ENCODE data around the gene CHST15. TPM values are rescaled to one million over a fixed set of nuclear protein-coding genes. Genes with fewer than 3 reads are reported as not detected.

Gene CHST15
- polyA plus RNA-seq, 1 donor from 2014 or later = 0.79 TPM

DNA sequence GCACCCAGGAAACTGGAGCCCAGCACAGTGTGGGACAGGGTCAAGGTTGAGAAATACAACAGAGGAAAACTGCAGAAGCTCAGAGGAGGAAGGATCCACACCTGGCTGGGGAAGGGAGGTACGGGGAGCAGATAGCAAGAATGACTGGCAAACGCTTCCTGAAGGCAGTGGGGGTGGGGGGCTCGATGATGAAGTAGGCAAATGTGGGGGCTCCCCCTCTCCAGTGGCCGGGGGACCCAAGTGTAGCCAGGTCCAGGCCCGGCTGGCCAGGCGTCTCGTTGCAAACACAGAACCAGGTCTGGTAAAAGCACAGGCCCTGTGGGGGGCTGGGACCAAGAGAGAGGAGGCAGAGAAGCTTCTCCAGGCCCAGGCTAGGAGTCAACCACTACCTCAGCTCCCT lies 7.7 kb downstream of the CHST15 start:
- no peaks in the 10 kb centered on the region for H3F3A ChIP-seq (ENCODE audit: insufficient read depth, low read length, poor library complexity, severe bottlenecking)
- no peak overlapping the region for H2AFZ ChIP-seq (ENCODE audit: low read depth, low read length)
- H3K9ac ChIP-seq (ENCODE audit: low read length) = no peak overlapping the region
- H3K4me3 ChIP-seq (ENCODE audit: low read length) = no peak overlapping the region
- no peaks in the 10 kb centered on the region for H4K20me1 ChIP-seq (ENCODE audit: insufficient read depth)
- H3K36me3 ChIP-seq (ENCODE audit: insufficient read depth, low read length) = no peaks in the 10 kb centered on the region
- no peak overlapping the region for H3K27ac ChIP-seq (ENCODE audit: low read length)
- H3K79me2 ChIP-seq (replicated peaks; ENCODE audit: insufficient read depth, low read length) = no peaks in the 10 kb centered on the region
- H3K27me3 ChIP-seq (ENCODE audit: insufficient read depth, low read depth, low read length) = peaks cover 11% of the 10 kb centered on the region
- H3K4me2 ChIP-seq (ENCODE audit: low read length) = no peak overlapping the region
- H3K9me3 ChIP-seq (ENCODE audit: low read length) = no peaks in the 10 kb centered on the region
- TF ChIP-seq EP300 (conservative IDR thresholded peaks at IDR 0.05; ENCODE audit: poor library complexity, severe bottlenecking) (no peak), EZH2 (IDR thresholded peaks at IDR 0.05; ENCODE audit: borderline replicate concordance, insufficient read depth, low read length, poor library complexity, severe bottlenecking) (no peak), MXI1 (conservative IDR thresholded peaks at IDR 0.05; ENCODE audit: poor library complexity, severe bottlenecking) (no peak), RAD21 (conservative IDR thresholded peaks at IDR 0.05) (no peak), POLR2AphosphoS5 (IDR thresholded peaks at IDR 0.05) (no peak), SMC3 (conservative IDR thresholded peaks at IDR 0.05; ENCODE audit: poor library complexity) (no peak), TAF1 (IDR thresholded peaks at IDR 0.05; ENCODE audit: low read depth) (no peak)
- TF ChIP-seq, protein P1, sequence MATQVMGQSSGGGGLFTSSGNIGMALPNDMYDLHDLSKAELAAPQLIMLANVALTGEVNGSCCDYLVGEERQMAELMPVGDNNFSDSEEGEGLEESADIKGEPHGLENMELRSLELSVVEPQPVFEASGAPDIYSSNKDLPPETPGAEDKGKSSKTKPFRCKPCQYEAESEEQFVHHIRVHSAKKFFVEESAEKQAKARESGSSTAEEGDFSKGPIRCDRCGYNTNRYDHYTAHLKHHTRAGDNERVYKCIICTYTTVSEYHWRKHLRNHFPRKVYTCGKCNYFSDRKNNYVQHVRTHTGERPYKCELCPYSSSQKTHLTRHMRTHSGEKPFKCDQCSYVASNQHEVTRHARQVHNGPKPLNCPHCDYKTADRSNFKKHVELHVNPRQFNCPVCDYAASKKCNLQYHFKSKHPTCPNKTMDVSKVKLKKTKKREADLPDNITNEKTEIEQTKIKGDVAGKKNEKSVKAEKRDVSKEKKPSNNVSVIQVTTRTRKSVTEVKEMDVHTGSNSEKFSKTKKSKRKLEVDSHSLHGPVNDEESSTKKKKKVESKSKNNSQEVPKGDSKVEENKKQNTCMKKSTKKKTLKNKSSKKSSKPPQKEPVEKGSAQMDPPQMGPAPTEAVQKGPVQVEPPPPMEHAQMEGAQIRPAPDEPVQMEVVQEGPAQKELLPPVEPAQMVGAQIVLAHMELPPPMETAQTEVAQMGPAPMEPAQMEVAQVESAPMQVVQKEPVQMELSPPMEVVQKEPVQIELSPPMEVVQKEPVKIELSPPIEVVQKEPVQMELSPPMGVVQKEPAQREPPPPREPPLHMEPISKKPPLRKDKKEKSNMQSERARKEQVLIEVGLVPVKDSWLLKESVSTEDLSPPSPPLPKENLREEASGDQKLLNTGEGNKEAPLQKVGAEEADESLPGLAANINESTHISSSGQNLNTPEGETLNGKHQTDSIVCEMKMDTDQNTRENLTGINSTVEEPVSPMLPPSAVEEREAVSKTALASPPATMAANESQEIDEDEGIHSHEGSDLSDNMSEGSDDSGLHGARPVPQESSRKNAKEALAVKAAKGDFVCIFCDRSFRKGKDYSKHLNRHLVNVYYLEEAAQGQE (IDR thresholded peaks at IDR 0.05; ENCODE audit: borderline replicate concordance) = no peak
- TF ChIP-seq, protein P2, sequence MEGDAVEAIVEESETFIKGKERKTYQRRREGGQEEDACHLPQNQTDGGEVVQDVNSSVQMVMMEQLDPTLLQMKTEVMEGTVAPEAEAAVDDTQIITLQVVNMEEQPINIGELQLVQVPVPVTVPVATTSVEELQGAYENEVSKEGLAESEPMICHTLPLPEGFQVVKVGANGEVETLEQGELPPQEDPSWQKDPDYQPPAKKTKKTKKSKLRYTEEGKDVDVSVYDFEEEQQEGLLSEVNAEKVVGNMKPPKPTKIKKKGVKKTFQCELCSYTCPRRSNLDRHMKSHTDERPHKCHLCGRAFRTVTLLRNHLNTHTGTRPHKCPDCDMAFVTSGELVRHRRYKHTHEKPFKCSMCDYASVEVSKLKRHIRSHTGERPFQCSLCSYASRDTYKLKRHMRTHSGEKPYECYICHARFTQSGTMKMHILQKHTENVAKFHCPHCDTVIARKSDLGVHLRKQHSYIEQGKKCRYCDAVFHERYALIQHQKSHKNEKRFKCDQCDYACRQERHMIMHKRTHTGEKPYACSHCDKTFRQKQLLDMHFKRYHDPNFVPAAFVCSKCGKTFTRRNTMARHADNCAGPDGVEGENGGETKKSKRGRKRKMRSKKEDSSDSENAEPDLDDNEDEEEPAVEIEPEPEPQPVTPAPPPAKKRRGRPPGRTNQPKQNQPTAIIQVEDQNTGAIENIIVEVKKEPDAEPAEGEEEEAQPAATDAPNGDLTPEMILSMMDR (IDR thresholded peaks at IDR 0.05; ENCODE audit: poor library complexity, severe bottlenecking) = no peak
- no peaks in the 10 kb centered on the region for H3K9me2 ChIP-seq (ENCODE audit: insufficient read depth, low read length)

- Histone ChIP-seq H3K27ac (ENCODE audit: low read length) (no peak overlapping the region), H3K27me3 (ENCODE audit: insufficient read depth, low read depth, low read length) (peaks cover 2% of the 10 kb centered on the region), H4K20me1 (ENCODE audit: insufficient read depth) (no peaks in the 10 kb centered on the region), H3K36me3 (ENCODE audit: insufficient read depth, low read length) (no peaks in the 10 kb centered on the region), H3K9me3 (ENCODE audit: low read length) (no peaks in the 10 kb centered on the region), H3K4me2 (ENCODE audit: low read length) (no peak overlapping the region), H3F3A (ENCODE audit: insufficient read depth, low read length, poor library complexity, severe bottlenecking) (no peaks in the 10 kb centered on the region), H3K79me2 (replicated peaks; ENCODE audit: insufficient read depth, low read length) (no peaks in the 10 kb centered on the region), H3K9me2 (ENCODE audit: insufficient read depth, low read length) (no peaks in the 10 kb centered on the region), H2AFZ (ENCODE audit: low read depth, low read length) (no peak overlapping the region), H3K4me3 (ENCODE audit: low read length) (no peak overlapping the region), H3K9ac (ENCODE audit: low read length) (no peak overlapping the region)
- TF ChIP-seq TAF1 (IDR thresholded peaks at IDR 0.05; ENCODE audit: low read depth) (no peak), EP300 (conservative IDR thresholded peaks at IDR 0.05; ENCODE audit: poor library complexity, severe bottlenecking) (no peak), MXI1 (conservative IDR thresholded peaks at IDR 0.05; ENCODE audit: poor library complexity, severe bottlenecking) (no peak), SMC3 (conservative IDR thresholded peaks at IDR 0.05; ENCODE audit: poor library complexity) (no peak), EZH2 (IDR thresholded peaks at IDR 0.05; ENCODE audit: borderline replicate concordance, insufficient read depth, low read length, poor library complexity, severe bottlenecking) (no peak), RAD21 (conservative IDR thresholded peaks at IDR 0.05) (no peak), POLR2AphosphoS5 (IDR thresholded peaks at IDR 0.05) (no peak)
- TF ChIP-seq, protein P2 (IDR thresholded peaks at IDR 0.05; ENCODE audit: poor library complexity, severe bottlenecking) = no peak
- TF ChIP-seq, protein P1 (IDR thresholded peaks at IDR 0.05; ENCODE audit: borderline replicate concordance) = no peak
Observed at GRCh38 chr10:124084708-124085107, 8.7 kb downstream of the CHST15 start.
